MCF 10A (cell line): ENCODE results near the gene SCRN1. TPM values are rescaled to one million over a fixed set of nuclear protein-coding genes. Genes with fewer than 3 reads are reported as not detected.

Source experiments
- BruUV-seq: library from RNA; stranded (reverse); fragments of 400-500 nt; replicated peaks from 2 replicates; lab custom pipeline; 2021; lab: Mats Ljungman, UMichigan
- CTCF ChIA-PET: fragments of 300-600 bp; sonication (Branson Sonifier 250); formaldehyde crosslinking; extraction: SDS; loops from one replicate; lab custom pipeline; 2021; ENCODE audit warnings: antibody characterized with exemption, inconsistent platforms; lab: Yijun Ruan, JAX
- POLR2A ChIA-PET: fragments of 300-600, 350-650 bp; sonication (Branson Sonifier 250); formaldehyde crosslinking; extraction: SDS; loops from one replicate; lab custom pipeline; 2020; ENCODE audit warnings: antibody characterized with exemption, inconsistent platforms; lab: Yijun Ruan, JAX
- DNase-seq: peaks from one replicate; pipeline ENCODE4 v3.0.0-alpha.2; 2018; ENCODE audit not compliant: unreplicated experiment
- H3K27ac Mint-ChIP-seq: one replicate; pipeline ENCODE4 v1.8.0; 2022; ENCODE audit warnings: mild to moderate bottlenecking, low read depth, mixed read lengths; ENCODE audit not compliant: unreplicated experiment
- H3K27me3 Mint-ChIP-seq: one replicate; pipeline ENCODE4 v1.8.0; 2022; ENCODE audit warnings: mixed read lengths; ENCODE audit not compliant: insufficient read depth, unreplicated experiment
- H3K36me3 Mint-ChIP-seq: one replicate; pipeline ENCODE4 v1.8.0; 2022; ENCODE audit warnings: mild to moderate bottlenecking, moderate library complexity, mixed read lengths; ENCODE audit not compliant: insufficient read depth, unreplicated experiment
- H3K4me1 Mint-ChIP-seq: one replicate; pipeline ENCODE4 v1.8.0; 2022; ENCODE audit warnings: mixed read lengths; ENCODE audit not compliant: insufficient read depth, unreplicated experiment
- H3K4me3 Mint-ChIP-seq: one replicate; pipeline ENCODE4 v1.8.0; 2022; ENCODE audit warnings: mild to moderate bottlenecking, moderate library complexity, mixed read lengths; ENCODE audit not compliant: unreplicated experiment
- H3K9me3 Mint-ChIP-seq: one replicate; pipeline ENCODE4 v1.8.0; 2022; ENCODE audit warnings: mixed read lengths; ENCODE audit not compliant: unreplicated experiment
- CTCF ChIP-seq: fragments of 200-600 bp; IDR thresholded peaks from one replicate; pipeline ENCODE4 v1.8.0; 2022; ENCODE audit warnings: antibody characterized with exemption, mild to moderate bottlenecking; ENCODE audit not compliant: unreplicated experiment
- intact Hi-C: fragments of 100-400 bp; cut with micrococcal nuclease; formaldehyde crosslinking; loops from 2 replicates; pipeline ENCODE4 v1.14.1; 2022
- total RNA-seq: library from RNA; stranded (reverse); gene quantifications from 2 replicates; pipeline ENCODE4 v1.2.3, GENCODE V29; 2022

SCRN1 gene
- total RNA-seq, 1 experiment from 2014 or later, result 30.2 TPM

- CTCF ChIA-PET, result interaction anchor here (1.0 to 1.1 kb wide), 2 partner anchors 76 to 193 kb away, joined by 3 read pairs; no protein-coding TSS in a partner anchor
- H3K27ac Mint-ChIP-seq, result no peak overlapping the region
- no peaks in the 10 kb centered on the region for H3K36me3 Mint-ChIP-seq
- no peaks in the 10 kb centered on the region for H3K27me3 Mint-ChIP-seq
- no peak overlapping the region for H3K4me3 Mint-ChIP-seq
- no peaks in the 10 kb centered on the region for H3K4me1 Mint-ChIP-seq
- intact Hi-C loops, result no loop called here
- peak; percentile 17 for DNase-seq
- no peak for TF ChIP-seq CTCF
- no TSS peak for BruUV-seq
- H3K9me3 Mint-ChIP-seq, result no peaks in the 10 kb centered on the region
- POLR2A ChIA-PET, result no interaction called here
Observed at GRCh38 chr7:29881724-29882123, 107.9 kb downstream of the SCRN1 start.

- ChIA-PET POLR2A (interaction anchor here (0.7 kb wide), 1 partner anchor 73 kb away, joined by 3 read pairs; no protein-coding TSS in a partner anchor), CTCF (interaction anchor here (0.9 to 3.5 kb wide), 5 partner anchors 42 to 201 kb away, joined by 3 to 32 read pairs (median 10); no protein-coding TSS in a partner anchor)
- no peak overlapping the region for H3K27ac Mint-ChIP-seq
- no peak overlapping the region for H3K4me3 Mint-ChIP-seq
- no peaks in the 10 kb centered on the region for H3K36me3 Mint-ChIP-seq
- no peaks in the 10 kb centered on the region for H3K9me3 Mint-ChIP-seq
- peaks cover 12% of the 10 kb centered on the region for H3K27me3 Mint-ChIP-seq
- no peaks in the 10 kb centered on the region for H3K4me1 Mint-ChIP-seq
- TF ChIP-seq CTCF, result no peak
- peak; percentile 30 for DNase-seq
- intact Hi-C loops, result loop anchor here (5.0 kb wide), 1 partner anchor 533 kb away; no protein-coding TSS in a partner anchor
- BruUV-seq, result no TSS peak
Observed at GRCh38 chr7:29879609-29880008, 110.0 kb downstream of the SCRN1 start.

GRCh38 chr7:29878081-29878688, 111.4 kb downstream of the SCRN1 start:
- Mint-ChIP-seq H3K27me3 (peaks cover 13% of the 10 kb centered on the region), H3K4me1 (no peaks in the 10 kb centered on the region), H3K4me3 (no peak overlapping the region), H3K9me3 (no peaks in the 10 kb centered on the region), H3K36me3 (no peaks in the 10 kb centered on the region), H3K27ac (no peak overlapping the region)
- DNase-seq, result peak; percentile 59
- TF ChIP-seq CTCF, result peak; percentile 57
- POLR2A ChIA-PET, result interaction anchor here (0.9 kb wide), 1 partner anchor 184 kb away, joined by 4 read pairs; no protein-coding TSS in a partner anchor
- BruUV-seq, result no TSS peak
- CTCF ChIA-PET, result interaction anchor here (0.6 to 3.5 kb wide), 18 partner anchors 10 to 817 kb away, joined by 3 to 32 read pairs (median 3); partner anchors contain the start of gene FKBP14
- intact Hi-C loops, result loop anchor here (1.0 to 5.0 kb wide), 3 partner anchors 43 to 534 kb away; no protein-coding TSS in a partner anchor

GRCh38 chr7:29877196-29877595, 112.4 kb downstream of the SCRN1 start:
- Mint-ChIP-seq H3K36me3 (no peaks in the 10 kb centered on the region), H3K27ac (no peak overlapping the region), H3K27me3 (peaks cover 13% of the 10 kb centered on the region), H3K4me1 (no peaks in the 10 kb centered on the region), H3K9me3 (no peaks in the 10 kb centered on the region), H3K4me3 (no peak overlapping the region)
- intact Hi-C loops, result loop anchor here (5.0 kb wide), 1 partner anchor 535 kb away; no protein-coding TSS in a partner anchor
- no TSS peak for BruUV-seq
- no peak for TF ChIP-seq CTCF
- ChIA-PET POLR2A (interaction anchor here (0.6 kb wide), 1 partner anchor 129 kb away, joined by 3 read pairs; no protein-coding TSS in a partner anchor), CTCF (interaction anchor here (0.8 to 3.5 kb wide), 6 partner anchors 21 to 296 kb away, joined by 3 to 32 read pairs (median 4); no protein-coding TSS in a partner anchor)
- no peak for DNase-seq
